HAP-1 (cell line): ENCODE data around the gene ECHDC3.
"Not testable (repeated sequence)": the region's sequence is repeated elsewhere in the genome, so short reads cannot be mapped to it uniquely, and the experiment has no call there.

Experiments
- DNase-seq, 2 experiments: peaks; one replicate each; pipeline ENCODE4 v3.0.0-alpha.2; 2016 to 2020; ENCODE audit warnings: low spot score in 2 of 2
- H3K27me3 ChIP-seq: fragments of 250-450 bp; sonication (Bioruptor Pico); 2 replicates; pipeline ENCODE4 v1.5.1; 2020; ENCODE audit warnings: low read depth, mild to moderate bottlenecking, moderate library complexity
- H3K36me3 ChIP-seq: fragments of 250-450 bp; sonication (Bioruptor Pico); replicated peaks from 2 replicates; pipeline ENCODE4 v1.5.1; 2020; ENCODE audit warnings: mild to moderate bottlenecking
- H3K4me1 ChIP-seq: fragments of 250-450 bp; sonication (Bioruptor Pico); 2 replicates; pipeline ENCODE4 v1.5.1; 2020; ENCODE audit warnings: mild to moderate bottlenecking
- H3K4me3 ChIP-seq: fragments of 250-450 bp; sonication (Bioruptor Pico); 2 replicates; pipeline ENCODE4 v1.5.1; 2020; ENCODE audit warnings: mild to moderate bottlenecking, moderate library complexity
- H3K9me3 ChIP-seq: fragments of 250-450 bp; sonication (Bioruptor Pico); 2 replicates; pipeline ENCODE4 v1.5.1; 2020; ENCODE audit warnings: mild to moderate bottlenecking, moderate library complexity
- in situ Hi-C: fragments of 300-500 bp; cut with MboI; formaldehyde crosslinking; loops from 3 replicates; pipeline ENCODE4 v1.14.3; 2020; ENCODE audit warnings: low sequenced_read_pairs, inconsistent platforms, mixed read lengths

The ECHDC3 gene

DNA sequence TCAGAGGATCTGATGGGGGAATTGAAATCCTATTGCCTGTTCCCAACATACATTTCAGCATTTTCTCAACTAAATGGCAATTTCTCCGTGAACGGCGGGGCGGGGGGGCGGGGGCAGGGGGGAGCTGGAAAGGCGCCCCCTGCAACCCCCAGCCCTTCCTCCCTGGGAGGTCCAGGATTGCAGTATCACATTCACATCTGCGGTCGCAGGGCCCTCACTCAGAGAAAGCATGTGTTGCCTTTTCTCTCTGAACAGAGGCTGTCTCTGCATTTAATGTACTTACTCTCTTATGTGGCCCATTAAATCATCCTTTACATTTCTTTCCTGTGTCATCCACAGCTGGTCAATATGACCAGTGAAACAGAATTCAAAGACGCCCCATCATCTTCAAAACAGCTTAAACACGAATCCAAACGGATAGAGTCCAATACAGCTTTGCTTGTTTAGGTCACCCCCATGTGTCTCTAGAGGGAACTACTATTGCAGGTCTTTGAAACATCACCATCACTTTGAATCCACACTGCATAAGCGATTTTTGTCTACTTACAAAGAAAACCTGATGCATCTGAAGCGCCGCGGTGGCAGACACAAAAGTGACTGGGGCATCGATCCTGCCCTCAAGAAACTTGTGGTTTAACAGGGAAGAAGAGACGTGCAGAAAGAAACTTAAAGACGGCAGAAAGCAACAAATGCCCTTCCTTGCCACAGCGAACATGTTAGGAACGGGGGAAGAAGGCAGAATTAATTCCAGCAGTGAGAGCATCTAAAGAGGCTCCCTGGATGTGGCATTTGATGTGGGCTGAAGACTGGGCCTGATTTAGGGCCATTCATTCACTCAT, 17.0 kb upstream of the ECHDC3 start:
- no peaks in the 10 kb centered on the region for H3K27me3 ChIP-seq
- in situ Hi-C loops = loop anchor here (10.0 kb wide), 1 partner anchor 210 kb away; no protein-coding TSS in a partner anchor
- DNase-seq = peak; percentile 18 to 61
- H3K36me3 ChIP-seq = no peaks in the 10 kb centered on the region
- no peaks in the 10 kb centered on the region for H3K4me1 ChIP-seq
- H3K9me3 ChIP-seq = 0 out of 2 replicates have a peak, but pooled peaks cover 2% of the 10 kb centered on the region
- no peak overlapping the region for H3K4me3 ChIP-seq

GRCh38 chr10:11725912-11726311, 16.3 kb upstream of the ECHDC3 start:
- no peaks in the 10 kb centered on the region for H3K27me3 ChIP-seq
- in situ Hi-C loops = loop anchor here (10.0 kb wide), 1 partner anchor 211 kb away; no protein-coding TSS in a partner anchor

DNA sequence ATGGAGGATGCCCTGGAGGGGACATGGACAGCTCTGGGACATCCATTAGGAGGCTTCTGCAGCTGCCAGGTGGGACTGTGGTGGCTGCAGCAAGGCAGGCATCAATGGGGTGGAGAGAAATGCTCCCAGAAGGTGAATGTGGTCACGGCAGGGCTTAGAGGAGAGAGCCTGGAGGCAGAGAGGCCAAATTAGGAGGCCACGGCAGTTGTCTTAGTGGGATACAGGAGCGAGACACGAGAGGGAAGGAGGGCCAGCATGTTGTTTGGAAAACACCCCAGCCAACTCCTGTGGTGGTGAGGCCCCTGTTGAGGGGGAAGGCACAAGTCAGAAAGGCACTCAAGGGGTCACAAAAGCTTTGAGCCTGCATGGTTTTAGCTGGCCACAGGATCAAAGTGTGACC, 14.6 kb upstream of the ECHDC3 start:
- Histone ChIP-seq H3K4me3 (no peak overlapping the region), H3K27me3 (no peaks in the 10 kb centered on the region), H3K4me1 (no peaks in the 10 kb centered on the region), H3K9me3 (0 out of 2 replicates have a peak, but pooled peaks cover 2% of the 10 kb centered on the region), H3K36me3 (no peaks in the 10 kb centered on the region)
- in situ Hi-C loops = loop anchor here (10.0 kb wide), 1 partner anchor 213 kb away; no protein-coding TSS in a partner anchor
- DNase-seq = no peak

More at GRCh38 chr10:11725912-11726311, 16.3 kb upstream of the ECHDC3 start:
- H3K36me3 ChIP-seq = no peaks in the 10 kb centered on the region
- no peak overlapping the region for H3K4me3 ChIP-seq
- no peaks in the 10 kb centered on the region for H3K4me1 ChIP-seq
- 0 out of 2 replicates have a peak, but pooled peaks cover 2% of the 10 kb centered on the region for H3K9me3 ChIP-seq
- no peak for DNase-seq

DNA sequence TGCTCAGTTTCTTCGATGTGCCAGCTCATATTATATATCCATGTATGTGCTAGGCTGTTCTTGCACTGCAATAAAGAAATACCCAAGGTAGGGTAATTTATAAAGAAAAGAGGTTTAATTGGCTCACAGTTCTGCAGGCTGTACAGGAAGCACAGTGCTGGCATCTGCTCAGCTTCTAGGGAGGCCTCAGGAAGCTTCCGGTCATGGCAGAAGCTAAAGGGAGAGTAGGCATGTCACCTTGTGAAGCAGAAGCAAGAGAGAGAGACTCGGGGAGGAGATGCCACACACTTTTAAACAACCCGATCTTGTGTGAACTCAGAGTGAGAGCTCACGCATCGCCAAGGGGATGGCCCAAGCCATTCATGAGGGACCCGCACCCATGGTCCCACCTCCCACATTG, 13.8 kb upstream of the ECHDC3 start:
- no peak for DNase-seq
- in situ Hi-C loops = loop anchor here (10.0 kb wide), 1 partner anchor 214 kb away; no protein-coding TSS in a partner anchor
- H3K27me3 ChIP-seq = no peaks in the 10 kb centered on the region
- H3K4me1 ChIP-seq = no peaks in the 10 kb centered on the region
- H3K36me3 ChIP-seq = no peaks in the 10 kb centered on the region
- H3K4me3 ChIP-seq = no peak overlapping the region
- H3K9me3 ChIP-seq = 0 out of 2 replicates have a peak, but pooled peaks cover 2% of the 10 kb centered on the region

DNA sequence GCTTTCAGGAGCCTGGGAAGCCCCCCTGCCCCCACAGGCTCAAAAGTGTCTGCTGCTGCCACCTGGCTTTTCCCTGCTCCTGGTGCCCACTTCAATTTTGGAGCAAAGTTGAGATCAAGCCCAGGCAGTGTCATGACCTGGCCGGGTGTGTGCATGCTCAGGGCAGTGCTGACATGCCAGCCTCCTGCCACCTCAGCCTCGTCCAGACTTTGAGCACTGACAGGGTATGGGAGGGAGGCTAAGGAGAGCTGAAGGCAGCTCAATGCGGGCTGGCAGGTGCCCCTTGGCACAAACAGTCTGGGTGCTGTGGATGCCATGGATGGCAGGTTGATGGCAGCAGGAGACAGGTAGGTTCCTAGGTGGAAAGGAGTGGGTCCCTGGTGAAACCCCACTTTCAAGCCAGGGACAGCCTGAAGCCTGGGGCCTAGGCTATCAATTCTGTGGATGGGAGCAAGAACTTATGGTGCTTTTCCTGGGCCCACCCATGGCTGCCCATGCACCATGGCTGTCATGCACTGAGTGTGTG, 12.3 kb upstream of the ECHDC3 start:
- no peaks in the 10 kb centered on the region for H3K4me1 ChIP-seq
- no peaks in the 10 kb centered on the region for H3K27me3 ChIP-seq
- no peaks in the 10 kb centered on the region for H3K36me3 ChIP-seq
- no peak overlapping the region for H3K4me3 ChIP-seq
- H3K9me3 ChIP-seq = 0 out of 2 replicates have a peak, but pooled peaks cover 2% of the 10 kb centered on the region
- no peak for DNase-seq
- in situ Hi-C loops = loop anchor here (10.0 kb wide), 1 partner anchor 215 kb away; no protein-coding TSS in a partner anchor

- 0 out of 2 replicates have a peak, but pooled peaks cover 2% of the 10 kb centered on the region for H3K9me3 ChIP-seq
- H3K4me1 ChIP-seq = no peaks in the 10 kb centered on the region
- no peak overlapping the region for H3K4me3 ChIP-seq
- in situ Hi-C loops = no loop called here
- H3K36me3 ChIP-seq = no peaks in the 10 kb centered on the region
- no peaks in the 10 kb centered on the region for H3K27me3 ChIP-seq
- no peak for DNase-seq
These were observed 11.4 kb upstream of the ECHDC3 start for GRCh38 chr10:11730779-11731178.

- H3K36me3 ChIP-seq, DNase-seq, H3K4me3 ChIP-seq, H3K27me3 ChIP-seq, in situ Hi-C loops, H3K4me1 ChIP-seq, H3K9me3 ChIP-seq: not testable (repeated sequence)
These were observed 5.4 kb upstream of the ECHDC3 start for GRCh38 chr10:11736767-11737166.

DNA sequence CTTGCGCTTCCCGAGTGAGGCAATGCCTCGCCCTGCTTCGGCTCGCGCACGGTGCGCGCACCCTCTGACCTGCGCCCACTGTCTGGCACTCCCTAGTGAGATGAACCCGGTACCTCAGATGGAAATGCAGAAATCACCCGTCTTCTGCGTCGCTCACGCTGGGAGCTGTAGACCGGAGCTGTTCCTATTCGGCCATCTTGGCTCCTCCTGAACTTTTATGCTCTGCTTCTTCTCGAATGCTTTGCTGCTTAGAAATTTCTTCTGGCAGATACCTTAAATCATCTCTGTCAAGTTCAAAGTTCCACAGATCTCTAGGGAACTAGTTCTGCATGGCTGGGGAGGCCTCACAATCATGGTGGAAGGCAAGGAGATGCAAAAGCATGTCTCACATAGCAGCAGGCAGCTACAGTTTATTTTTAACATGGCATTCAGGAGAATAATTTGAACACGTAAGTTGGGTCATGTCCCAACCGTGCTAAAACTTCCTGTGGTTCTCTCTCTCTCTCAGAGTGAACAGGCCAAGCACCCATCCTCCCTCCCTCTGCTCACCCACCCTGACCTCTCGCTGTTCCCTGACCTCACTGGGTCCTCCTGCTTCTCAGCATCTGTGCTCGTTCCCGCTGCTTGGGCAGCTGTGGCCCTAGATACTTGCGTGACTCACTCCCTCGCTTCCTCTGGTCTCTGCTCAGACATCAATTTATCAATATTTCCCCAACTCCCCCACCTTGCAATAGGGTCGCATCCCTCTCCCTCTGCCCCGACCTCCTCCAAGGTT, 4.7 kb upstream of the ECHDC3 start:
- H3K4me3 ChIP-seq, in situ Hi-C loops, H3K4me1 ChIP-seq, H3K27me3 ChIP-seq, H3K9me3 ChIP-seq, DNase-seq, H3K36me3 ChIP-seq: not testable (repeated sequence)

- Histone ChIP-seq H3K4me3 (no peak overlapping the region), H3K27me3 (no peaks in the 10 kb centered on the region), H3K36me3 (peaks cover 6% of the 10 kb centered on the region), H3K9me3 (no peaks in the 10 kb centered on the region), H3K4me1 (peaks cover 2% of the 10 kb centered on the region; the same call in 1 of the 2 replicates)
- in situ Hi-C loops = no loop called here
- no peak for DNase-seq
These were observed 1.3 kb upstream of the ECHDC3 start for GRCh38 chr10:11740907-11741306.

- Histone ChIP-seq H3K4me1 (peaks cover 2% of the 10 kb centered on the region; the same call in 1 of the 2 replicates), H3K36me3 (peaks cover 6% of the 10 kb centered on the region), H3K9me3 (no peaks in the 10 kb centered on the region), H3K4me3 (peak overlapping the region; percentile 6; the same call in 1 of the 2 replicates), H3K27me3 (no peaks in the 10 kb centered on the region)
- in situ Hi-C loops = no loop called here
- no peak for DNase-seq
These were observed 574 bp upstream of the ECHDC3 start for GRCh38 chr10:11741608-11742007.

GRCh38 chr10:11742779-11743298, 657 bp downstream of the ECHDC3 start:
- in situ Hi-C loops = no loop called here
- H3K4me3 ChIP-seq = peak overlapping the region; percentile 45
- peaks cover 8% of the 10 kb centered on the region for H3K36me3 ChIP-seq
- peaks cover 5% of the 10 kb centered on the region; the same call in 1 of the 2 replicates for H3K4me1 ChIP-seq
- no peaks in the 10 kb centered on the region for H3K9me3 ChIP-seq
- H3K27me3 ChIP-seq = no peaks in the 10 kb centered on the region
- DNase-seq = no peak

DNA sequence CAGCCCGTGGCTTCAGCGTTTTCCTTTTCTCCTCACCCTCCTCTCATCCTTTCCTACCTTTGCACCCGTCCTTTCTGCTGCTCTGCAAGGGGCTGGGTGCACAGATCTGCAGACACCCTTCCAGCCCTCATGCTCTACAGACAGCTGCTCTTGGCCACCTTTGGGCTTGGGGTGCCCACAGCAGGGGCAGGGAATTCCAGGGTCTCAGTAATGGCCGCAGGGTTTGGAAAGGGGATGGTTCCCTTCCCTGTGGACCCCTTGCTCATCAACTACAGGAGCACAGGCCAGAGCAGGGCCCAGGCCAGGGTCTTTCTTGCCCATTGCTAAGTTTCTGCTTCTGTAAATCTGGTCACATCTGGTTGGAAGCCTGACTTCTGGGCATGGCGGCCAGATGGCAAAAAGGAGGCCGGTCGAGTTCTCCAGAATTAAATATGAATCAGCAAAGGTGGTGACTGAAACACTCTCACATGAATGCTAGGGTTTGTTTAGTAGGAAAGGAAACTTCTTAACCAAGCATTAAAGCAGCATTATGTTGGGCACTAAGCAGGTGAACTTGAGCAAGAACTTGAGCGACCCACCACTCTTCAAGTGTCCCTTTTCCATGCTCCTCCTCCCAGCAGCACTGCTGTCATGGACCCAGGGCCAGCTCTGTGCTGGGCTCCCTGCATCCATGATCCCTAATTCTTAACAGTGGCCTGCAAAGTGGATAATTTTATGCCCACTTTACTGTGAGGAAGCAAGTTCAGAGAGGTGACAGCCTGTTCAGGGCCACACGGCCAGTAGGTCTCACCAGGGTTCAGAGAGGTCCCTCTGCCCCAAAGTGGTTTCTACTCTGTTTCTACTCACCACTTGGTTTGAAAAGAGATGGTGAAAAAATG, 1.5 kb downstream of the ECHDC3 start:
- peaks cover 8% of the 10 kb centered on the region for H3K36me3 ChIP-seq
- no peak for DNase-seq
- in situ Hi-C loops = no loop called here
- H3K4me1 ChIP-seq = peaks cover 5% of the 10 kb centered on the region; the same call in 1 of the 2 replicates
- H3K4me3 ChIP-seq = peak overlapping the region; percentile 45; the same call in 1 of the 2 replicates
- no peaks in the 10 kb centered on the region for H3K27me3 ChIP-seq
- no peaks in the 10 kb centered on the region for H3K9me3 ChIP-seq
